HG02623 (cell line): Measurements from ENCODE around the gene LARGE1.
"Not testable (repeated sequence)": the region's sequence is repeated elsewhere in the genome, so short reads cannot be mapped to it uniquely, and the experiment has no call there.

Experiments used
- ATAC-seq: cut with Tn5 transposase; IDR thresholded peaks from one replicate; pipeline ENCODE4 v1.9.1; 2021; ENCODE audit warnings: moderate library complexity; ENCODE audit not compliant: unreplicated experiment

Gene LARGE1

DNA sequence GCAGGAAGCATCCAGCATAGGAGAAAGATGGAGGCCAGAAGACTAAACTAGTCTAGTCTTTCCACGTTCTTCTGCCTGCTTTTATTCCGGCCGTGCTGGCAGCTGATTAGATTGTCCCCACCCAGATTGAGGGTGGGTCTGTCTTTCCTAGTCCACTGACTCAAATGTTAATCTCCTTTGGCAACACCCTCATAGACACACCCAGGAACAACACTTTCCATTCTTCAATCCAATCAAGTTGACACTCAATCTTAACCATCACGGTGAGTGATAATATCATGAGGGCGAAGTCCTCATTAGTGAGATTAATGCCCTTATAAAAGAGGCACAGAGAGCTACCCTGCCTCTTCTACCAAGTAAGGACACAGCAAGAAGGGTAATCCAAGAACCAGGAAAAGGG lies 424.2 kb downstream of the LARGE1 start:
- ATAC-seq, result no peak

DNA sequence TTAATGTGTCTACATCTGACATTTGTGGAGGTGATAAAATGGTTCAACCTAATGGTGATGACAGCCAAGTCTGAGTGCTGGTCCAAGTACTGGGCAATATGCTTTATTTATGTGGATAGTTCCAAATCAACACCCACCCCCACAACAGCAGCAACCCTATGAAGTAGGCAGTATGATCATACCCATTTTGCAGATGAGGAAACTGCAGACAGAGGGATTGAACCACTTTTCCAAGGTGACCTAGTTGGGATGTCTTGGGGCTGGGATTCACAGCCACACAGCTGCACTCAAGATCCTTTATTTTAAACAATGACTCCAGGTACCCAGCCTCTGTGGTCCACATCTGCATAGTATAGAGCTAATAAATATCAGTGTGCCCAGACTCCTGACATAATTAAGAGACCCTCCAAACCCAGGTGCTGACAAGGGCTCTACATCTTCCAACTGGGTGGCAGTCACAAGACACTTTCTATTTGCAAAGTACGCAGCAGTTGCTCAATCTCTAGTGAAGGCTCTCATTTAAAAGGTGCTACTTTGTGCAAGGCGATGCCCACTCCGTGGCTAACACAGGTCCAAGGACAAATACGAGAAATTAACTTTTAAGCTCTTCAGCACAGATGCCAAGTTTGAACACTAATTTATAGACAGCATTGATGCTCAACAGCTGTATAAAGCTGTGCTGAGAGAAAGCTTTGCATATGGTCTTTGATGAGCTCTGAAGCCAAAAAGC lies 426.6 kb downstream of the LARGE1 start:
- no peak for ATAC-seq

DNA sequence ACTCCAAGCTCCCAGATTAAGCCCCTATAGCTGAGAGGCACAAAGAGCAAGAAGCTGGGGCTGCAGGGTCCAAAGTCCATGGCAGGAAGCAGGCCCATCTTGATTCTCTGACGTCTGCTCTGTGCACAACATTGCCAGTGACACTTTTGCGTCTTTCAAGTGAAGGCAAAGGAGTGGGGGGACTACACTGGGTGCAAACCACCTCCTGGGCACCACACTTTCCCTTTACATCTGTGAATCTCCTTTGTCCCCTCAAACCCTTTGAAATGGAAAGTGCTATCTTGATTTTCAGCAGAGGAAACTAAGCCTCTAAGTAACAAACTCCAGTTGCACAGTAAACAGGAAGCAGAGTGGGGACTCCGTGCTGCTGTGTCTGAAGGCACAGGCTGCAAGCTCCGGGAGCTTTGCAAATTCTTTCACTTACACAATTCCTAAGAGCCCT lies 428.0 kb downstream of the LARGE1 start:
- ATAC-seq, result no peak

DNA sequence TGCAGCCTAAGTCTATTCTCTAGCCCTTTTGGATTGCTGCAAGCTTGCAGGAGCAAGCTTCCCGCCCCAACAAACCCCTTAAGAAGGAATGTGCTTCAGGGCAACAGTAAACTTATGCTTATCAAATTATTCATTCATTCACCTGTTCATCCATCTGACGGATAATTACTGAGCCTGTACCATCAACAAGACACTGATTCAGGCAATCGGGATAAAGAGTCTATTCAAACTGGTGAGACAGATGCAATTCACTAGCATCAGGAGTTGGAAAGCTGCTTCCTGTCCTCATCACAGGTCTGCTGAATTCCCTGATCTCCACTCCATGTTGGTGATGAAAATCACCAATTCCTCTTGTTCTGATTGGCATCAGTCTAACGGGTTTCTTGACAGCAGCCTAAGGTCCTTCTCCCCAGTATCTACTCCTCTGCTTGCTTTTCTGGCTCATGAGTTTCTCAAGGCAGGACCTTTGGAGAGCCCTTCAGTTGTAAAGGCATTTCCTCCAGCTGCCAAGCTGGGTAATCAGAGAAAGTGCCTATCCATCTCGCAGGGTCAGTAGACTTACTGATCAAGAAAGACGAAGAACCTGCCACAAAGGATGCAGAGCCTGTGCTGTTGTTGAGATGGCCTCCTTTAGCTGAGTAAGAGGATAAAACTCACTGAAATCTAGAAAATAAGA lies 433.1 kb downstream of the LARGE1 start:
- ATAC-seq, result no peak

DNA sequence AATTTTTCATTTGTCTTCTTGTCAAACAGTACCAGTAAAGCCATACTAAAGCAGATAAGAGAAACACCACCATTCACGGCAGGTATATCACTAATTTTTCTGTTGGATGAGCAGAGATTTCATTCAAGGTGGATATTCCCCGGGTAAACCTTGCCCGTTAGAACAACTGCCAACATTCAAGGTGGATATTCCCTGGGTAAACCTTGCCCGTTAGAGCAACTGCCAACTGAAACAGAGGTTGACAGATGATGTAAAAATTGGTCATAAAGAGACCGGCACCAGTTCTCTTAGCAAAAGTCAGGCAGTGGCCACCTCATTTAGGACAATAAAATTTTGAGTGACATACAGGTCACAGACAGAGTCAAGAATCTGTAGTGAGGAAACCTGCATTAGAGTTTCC lies 438.7 kb downstream of the LARGE1 start:
- no peak for ATAC-seq

DNA sequence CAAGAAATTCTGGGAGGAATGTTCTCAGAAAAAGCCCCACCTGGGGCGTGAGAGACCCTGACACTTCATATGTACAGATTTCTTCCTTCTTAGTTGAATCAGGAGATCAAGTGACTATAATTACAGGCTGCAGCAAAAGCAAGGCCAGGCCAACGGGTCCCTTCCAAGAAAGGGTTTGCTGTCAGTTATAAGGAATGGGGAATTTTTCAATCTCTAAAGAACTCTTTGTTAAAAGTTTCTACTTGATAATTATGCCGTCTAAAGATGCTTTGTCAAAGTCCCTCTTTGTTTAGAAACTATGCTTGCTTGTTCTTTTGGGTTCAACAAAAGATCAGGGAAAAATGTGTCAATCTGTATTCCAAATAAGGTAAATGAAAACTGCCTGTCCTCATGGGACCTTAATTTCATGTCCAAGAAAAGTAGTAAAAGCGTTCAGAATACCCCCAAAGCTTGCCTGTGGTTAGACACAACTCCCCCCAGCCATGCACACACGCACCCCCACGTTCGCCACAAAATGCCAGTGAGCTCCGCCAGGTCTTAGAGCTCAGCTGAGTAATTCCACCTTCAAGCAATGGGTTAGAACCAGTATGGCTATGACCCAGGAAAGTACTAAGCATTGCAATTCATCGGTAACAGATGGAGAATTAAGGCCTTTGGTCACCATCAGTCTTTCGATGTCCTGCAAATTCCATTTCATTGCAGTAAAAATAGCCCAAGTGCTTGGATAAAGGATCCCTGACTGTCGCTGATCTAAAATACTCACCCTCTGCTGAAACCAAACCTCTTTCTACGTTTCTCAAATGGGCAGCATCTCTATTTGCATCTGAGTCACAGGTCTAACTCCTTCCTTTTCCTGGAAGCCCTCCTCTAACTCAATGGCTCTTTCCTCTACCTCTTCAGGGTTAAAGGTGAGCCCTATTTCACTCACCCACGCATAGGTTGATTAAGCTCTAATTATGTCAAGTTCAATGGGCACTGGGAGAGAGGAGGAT lies 442.9 kb downstream of the LARGE1 start:
- ATAC-seq, result no peak

DNA sequence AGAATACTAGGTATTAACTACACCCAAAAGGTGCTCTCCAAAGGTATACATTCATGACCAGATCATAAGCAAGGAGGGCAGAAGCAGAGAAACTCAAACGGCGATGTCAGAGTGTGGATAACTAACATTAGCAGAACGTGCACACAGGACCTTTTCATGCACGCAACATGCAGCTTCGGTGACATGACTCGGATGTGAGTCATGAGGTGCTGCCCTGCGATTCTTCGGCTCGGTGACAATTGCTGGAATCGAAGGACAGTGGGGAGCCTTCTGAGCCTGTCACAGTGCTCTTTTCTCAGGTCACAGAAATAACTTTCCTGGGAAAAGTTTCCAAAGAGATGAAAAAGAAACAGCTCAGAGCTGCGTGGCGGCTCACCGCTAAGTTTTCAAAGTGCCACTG lies 443.6 kb downstream of the LARGE1 start:
- no peak for ATAC-seq

DNA sequence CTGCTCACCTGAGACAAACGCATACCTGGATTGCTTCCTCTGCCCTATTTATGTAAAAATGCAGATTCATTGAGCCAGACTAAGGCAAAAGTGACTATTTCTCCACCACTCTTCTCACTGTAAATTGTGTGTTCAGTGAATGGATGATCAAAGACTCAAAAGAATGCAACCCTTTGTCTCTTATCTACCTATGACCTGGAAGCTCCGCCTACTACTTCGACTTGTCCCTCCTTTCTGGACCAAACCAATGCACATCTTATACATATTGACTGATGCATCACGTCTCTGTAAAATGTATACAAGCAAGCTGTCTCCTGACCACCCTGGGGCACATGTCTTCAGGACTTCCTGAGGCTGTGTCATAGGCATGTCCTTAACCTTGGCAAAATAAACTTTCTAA lies 444.1 kb downstream of the LARGE1 start:
- no peak for ATAC-seq

DNA sequence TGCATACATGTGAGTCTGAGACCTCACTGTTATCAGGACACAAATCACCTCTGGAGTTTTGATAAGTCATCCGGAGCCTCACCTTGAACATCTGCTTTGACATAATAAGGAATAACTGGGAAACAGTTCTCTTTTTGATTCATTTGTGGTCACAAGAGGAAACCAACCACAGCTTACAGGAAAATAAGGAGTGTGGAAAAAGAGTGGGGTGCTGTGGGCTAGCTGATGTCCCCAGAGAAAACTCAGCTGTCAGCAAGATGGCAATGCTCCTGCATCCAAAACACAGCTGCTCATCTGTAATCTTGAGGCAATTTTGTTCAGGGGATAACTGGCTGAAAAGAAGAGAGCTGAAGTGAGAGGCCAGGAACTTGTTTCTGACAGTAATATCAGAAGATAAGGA lies 445.7 kb downstream of the LARGE1 start:
- ATAC-seq, result no peak

DNA sequence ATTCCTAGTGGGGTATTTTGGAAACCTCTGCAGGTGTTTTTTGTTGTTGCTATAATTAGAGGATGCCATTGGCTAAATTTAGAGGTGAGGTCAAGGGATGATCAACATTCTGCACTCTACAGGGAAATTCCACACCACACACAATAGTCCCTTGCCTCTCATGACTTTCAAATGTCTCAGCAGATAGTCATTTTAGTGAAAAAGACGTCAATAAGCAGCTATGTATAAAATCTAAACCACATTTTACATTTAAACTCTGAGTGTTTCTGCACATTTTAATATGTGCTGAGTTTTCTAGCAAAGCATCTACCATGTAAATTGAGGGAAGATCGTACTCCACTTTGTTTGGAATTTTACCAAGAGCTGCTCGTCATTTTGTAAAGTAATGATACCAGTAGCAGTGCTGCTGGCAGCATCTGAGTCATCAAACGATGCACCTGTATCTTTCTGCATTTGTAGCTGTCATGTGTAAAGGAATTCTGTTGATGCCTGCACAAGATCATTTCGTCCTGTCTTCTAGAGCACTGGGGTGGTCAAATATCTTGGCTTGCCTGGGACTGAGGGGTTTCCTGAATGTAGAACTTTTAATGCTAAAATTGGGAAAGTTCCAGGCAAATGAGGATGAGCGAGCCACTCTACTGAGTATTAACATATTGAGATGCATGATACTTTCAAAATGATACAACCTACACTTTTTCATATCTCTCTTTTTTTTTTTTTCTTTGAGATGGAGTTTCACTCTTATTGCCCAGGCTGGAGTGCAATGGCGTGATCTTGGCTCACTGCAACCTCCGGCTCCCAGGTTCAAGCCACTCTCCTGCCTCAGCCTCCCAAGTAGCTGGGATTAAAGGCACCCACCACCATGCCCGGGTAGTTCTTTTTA lies 447.6 kb downstream of the LARGE1 start:
- no peak for ATAC-seq

DNA sequence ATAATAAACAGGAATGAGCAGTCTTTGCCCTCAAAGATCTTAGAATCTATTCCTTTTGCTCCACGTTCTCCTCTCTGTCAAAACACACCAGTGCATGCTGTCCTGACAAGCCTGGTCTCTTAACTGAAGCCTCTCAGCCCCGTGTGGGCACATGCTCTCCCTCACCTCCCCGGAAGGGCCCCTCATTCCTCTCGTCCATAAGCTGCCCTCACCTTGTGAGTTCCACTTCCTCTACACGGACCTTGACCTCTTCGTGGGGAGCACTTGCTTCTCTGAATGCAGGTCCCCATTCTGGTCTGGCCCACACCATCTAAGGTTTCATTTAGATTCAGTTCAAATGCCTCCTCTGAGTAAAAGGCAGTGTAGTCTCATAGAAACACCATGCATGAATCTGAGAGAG lies 449.8 kb downstream of the LARGE1 start:
- no peak for ATAC-seq

DNA sequence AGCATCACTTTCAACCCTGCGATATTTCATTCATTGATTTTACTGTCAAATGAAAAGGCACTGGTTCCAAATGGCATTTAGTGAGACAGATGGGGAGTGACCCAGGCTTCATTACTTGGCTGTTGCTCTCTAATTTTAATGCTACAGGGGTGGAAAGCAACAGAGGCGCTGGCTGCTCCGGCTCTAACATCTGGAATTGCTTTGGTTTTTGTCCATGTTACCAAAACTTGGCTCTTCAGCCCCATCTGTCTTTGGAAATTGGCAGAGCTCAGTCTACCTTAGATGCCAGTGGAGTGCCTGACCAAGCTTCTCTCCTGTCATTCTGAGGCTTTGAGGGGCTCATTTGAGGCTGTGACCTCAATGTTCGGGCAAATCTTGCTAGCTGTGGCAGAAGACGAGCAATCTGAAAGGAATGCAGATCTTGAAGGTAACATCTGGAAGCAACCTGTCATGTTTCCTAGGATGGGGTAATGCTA lies 452.6 kb downstream of the LARGE1 start:
- no peak for ATAC-seq

DNA sequence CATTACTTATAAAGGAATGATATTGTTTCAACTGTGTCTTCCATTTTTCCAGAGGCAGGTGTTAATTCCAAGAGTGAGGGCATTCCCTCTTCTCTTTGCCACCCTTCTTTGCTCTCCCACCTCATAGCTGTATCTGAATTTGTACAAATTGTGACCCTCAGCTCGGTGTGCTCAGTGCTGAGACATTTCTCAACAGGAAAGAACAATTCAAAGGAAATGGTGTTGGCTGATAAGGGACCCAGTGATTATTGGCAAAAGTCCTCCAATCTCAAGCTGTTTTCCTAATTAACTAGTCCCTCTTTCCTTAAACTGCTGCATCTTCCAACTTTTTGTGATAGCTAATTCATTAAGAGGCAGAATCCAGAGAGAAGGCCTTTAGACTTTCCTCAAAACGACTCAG lies 453.2 kb downstream of the LARGE1 start:
- ATAC-seq, result no peak

DNA sequence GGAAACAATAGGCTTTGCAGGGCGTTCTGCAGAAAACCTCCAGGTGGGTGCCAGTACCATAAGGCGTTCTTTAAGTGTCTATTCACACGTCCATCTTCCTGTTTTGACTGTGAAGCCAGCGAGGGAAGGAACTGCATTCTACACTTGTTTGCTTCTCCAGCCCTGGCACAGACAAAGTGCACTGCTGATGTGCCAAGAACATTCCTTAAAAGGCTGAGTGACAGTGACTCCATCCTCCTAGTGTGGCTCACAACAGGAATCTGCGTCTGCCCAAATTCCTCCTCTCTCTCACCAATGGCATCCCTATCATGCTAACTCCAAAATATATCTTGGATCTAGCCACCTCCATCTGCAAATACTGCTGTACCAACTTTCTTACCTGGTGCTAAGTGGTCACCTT lies 454.7 kb downstream of the LARGE1 start:
- no peak for ATAC-seq

DNA sequence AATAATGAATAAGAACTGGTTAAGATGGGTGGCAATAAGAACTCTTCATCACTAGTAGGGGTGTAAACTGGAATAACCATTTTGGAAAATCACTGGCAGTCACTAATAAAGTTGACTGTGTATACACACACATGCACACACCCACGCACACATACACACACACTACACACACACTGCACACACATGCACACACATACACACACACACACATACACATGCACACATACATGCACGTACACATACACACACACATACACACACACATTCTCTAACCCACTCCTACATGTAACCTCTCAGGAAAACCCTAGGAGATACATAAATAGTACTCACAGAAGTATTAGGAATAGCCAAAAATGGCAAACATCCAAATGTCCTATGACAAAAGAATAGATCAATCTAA lies 455.6 kb downstream of the LARGE1 start:
- ATAC-seq, result no peak

DNA sequence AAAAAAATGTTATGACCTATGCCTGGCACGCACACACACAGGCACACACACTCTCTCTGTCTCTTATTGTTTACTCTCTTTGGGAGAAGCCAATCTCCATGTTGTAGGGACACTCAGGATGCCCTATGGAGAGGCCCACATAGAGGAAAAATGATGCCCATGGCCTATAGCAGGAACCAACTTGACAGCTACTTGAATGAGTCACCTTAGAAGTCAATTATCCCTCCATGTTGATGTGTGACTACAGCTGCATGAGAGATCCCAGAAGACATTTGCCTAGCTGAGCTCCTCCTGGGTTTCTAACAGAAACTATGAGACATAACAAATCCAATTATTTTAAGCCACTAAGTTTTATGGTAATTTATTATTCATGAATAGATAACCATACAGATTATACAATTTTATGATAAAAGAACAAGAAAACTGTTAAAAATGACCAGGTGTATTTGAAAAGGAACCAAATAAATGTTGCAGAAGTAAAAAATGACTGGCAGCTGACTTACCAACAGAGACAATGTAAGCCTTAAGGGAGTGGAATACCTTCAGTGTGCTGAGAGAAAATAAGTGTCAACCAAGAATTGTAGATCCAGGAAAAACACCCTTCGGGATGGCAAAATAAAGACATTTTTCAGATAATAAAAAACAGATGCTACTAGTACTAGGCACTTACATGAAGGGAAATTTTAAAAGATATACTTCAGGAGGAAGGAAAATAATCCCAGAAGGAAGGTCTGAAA lies 458.4 kb downstream of the LARGE1 start:
- ATAC-seq, result no peak

DNA sequence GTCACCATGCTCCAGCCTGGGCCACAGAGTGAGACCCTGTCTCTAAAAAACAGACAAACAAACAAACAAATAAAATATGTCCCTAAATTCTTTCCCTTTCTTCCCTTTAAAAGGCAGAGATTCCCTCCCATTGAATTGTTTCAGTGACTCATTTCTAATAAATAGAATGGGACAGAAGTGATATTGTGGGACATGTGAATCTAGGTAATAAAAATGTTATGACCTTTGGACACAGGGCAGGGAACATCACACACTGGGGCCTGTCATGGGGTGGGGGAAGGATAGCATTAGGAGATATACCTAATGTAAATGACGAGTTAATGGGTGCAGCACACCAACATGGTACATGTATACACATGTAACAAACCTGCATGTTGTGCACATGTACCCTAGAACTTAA lies 459.0 kb downstream of the LARGE1 start:
- ATAC-seq, result not testable (repeated sequence)

DNA sequence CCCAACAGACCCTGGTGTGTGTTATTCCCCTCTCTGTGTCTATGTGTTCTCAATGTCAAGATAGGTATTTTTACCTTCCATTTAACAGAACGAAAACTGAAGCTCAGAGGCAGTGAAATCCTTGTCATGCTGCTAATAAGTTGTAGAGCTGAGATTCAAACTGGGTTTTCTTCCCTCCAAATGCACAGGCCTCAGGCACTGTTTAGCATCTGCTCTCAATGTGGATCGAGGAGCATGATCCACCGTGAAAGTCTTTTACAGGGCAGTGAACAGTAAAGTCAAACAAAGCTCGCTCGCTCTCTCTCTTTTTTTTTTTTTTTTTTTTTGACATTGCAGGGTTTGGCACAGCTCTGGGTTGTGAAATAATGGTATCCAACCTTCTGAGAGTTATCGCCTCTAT lies 461.1 kb downstream of the LARGE1 start:
- ATAC-seq, result no peak

DNA sequence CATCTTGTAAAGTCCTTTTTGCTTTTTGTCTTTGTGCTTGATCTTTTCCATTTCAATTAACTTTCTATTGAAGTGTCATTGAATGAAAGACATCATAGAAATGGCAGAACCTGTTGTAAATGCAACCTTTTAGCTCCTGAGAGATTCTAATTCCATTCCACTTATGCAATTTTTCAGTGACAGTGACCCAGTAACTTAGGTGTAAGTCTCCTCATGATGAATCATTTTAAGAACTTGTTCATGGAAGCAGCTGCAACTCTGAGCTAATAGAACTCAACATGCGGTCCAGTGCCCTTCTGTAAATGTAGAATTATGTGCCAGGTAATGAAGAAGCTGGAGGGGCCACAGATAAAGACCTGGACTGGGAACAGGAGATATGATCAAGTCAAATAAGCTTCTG lies 463.8 kb downstream of the LARGE1 start:
- ATAC-seq, result no peak

DNA sequence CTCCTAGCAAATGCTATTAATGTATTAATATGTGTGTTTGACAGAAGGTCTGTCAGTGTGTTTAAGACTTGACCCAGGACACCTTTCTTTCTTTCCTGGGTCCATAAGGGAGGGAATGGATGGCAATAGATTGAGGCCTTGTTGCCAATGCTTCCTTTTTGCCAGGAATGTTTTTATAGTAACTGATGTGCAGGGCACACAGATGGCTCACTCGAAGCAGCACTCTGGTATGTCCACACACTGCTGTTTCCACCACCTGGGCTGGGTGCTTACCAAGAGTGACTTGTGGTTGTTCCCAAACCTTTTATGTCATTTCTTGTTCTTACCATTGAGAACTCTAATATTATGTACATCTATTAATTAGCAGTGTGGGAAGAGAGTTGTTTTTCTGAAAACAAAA lies 465.2 kb downstream of the LARGE1 start:
- ATAC-seq, result no peak
